HG03280 (cell line): Measurements from ENCODE around the gene DUSP6.

Source experiments
- ATAC-seq: cut with Tn5 transposase; IDR thresholded peaks from one replicate; pipeline ENCODE4 v1.9.1; 2021; ENCODE audit warnings: mild to moderate bottlenecking, moderate library complexity; ENCODE audit not compliant: unreplicated experiment

DUSP6 gene

DNA sequence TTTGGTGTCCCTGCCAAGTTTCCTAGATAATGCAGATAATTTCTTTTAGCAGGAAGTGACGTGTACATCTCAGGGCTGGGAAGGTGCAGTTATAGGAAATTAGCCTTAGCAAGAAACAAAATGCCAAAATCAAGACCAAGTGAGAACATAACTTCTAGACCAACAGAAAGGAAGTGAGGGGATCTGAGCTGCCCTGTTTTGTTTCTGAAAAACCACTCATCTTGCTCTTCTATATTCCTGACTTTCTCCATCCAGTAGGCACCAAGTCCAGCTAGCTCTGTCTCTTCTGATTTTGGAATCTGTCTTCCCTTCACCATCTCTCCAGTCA lies 23.9 kb upstream of the DUSP6 start:
- ATAC-seq, result no peak

- ATAC-seq, result no peak
Observed at GRCh38 chr12:89373763-89374572, 21.7 kb upstream of the DUSP6 start.

- no peak for ATAC-seq
Observed at GRCh38 chr12:89372584-89373370, 20.5 kb upstream of the DUSP6 start.

- ATAC-seq, result no peak
Observed at GRCh38 chr12:89370850-89371249, 18.5 kb upstream of the DUSP6 start.

GRCh38 chr12:89370421-89370831 lies 18.1 kb upstream of the DUSP6 start:
- no peak for ATAC-seq

GRCh38 chr12:89369166-89369565 lies 16.9 kb upstream of the DUSP6 start:
- no peak for ATAC-seq

DNA sequence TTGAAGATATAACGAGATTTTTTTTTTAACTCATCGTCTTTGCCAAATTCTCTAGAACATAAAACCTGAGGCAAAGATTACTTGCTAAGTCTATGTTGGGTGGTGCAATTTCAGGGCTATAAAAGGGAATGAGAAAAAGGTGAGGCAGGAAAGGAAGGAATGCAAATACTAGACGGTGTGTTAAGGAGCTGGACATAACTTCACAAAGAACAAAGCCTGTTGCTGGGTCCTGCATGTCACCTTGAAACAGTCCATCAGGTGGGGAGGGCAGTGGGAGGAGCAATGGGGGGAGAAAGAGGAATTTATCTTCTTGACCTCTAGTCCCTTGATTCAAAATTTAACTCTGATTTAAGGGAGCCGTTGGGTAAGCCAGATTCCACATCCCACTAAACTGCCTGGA lies 16.1 kb upstream of the DUSP6 start:
- no peak for ATAC-seq

DNA sequence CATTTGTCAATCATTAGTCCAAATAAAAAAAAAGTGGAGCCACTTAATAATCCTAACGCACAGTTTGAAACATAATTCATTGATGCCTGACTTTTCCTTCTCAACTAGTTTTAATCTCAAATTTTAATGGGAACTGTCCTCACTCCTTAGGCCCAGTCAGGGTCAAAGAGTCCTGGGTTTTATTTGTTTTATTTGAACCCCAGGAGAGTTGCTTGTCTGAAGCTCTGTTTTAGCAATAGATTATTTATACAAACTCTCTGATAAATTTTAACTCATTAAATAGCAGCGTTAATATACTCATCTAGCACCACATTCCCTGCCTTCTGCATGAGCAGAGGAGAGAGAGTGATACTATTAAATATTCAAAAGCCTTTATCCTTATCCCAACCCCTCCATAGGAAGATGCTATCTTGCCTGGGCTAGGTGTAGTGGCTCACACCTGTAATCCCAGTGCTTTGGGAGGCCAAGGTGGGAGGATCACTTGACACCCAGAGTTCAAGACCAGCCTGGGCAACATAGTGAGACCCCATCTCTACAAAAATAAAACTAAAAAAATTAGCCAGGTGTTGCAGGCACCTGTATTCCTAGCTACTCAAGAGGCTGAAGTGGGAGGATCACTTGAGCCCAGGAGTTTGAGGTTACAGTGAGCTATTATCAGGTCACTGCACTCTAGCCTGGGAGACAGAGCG lies 14.5 kb upstream of the DUSP6 start:
- ATAC-seq, result no peak

DNA sequence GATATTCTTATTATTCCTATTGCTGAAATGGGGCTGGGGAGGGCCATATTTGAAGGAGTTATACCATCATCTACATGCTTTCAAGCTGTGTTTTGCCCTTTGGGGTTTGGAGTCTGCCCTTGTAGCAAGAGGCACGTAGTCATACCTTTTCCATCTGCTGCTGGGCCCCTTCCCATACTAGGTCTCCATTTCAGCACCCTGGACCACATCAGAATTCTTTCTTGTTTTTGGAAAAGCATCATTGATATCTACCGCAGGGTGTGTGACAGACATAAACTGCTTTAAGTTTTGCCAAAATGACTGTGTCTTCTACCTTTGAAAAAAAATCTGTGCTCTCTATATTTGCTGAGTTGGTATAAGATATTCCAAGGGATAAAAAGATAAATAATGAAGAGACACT lies 12.3 kb upstream of the DUSP6 start:
- ATAC-seq, result no peak

- ATAC-seq, result no peak
Observed at GRCh38 chr12:89364058-89364457, 11.8 kb upstream of the DUSP6 start.

GRCh38 chr12:89363582-89363981 lies 11.3 kb upstream of the DUSP6 start:
- no peak for ATAC-seq

DNA sequence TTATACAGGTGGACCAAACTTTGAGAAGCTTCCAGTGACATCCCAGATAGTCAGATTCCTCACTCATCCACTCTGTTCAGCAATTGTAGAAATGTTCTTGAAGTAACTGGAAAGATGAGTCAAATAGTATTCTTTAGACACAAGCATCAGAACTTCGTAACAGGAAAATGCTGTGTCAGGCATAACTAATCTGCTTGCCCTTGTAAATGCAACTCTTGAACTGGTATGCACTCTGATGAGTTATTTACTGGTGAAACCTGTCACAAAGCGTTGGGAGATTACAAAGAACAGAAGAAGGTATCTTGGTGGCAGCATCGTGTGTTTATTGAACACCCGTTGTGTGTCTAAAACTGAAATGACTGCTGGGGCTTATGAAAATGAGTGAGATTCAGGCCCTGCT lies 10.8 kb upstream of the DUSP6 start:
- ATAC-seq, result no peak

GRCh38 chr12:89359615-89360014 lies 7.3 kb upstream of the DUSP6 start:
- no peak for ATAC-seq

GRCh38 chr12:89358805-89359204 lies 6.5 kb upstream of the DUSP6 start:
- no peak for ATAC-seq

DNA sequence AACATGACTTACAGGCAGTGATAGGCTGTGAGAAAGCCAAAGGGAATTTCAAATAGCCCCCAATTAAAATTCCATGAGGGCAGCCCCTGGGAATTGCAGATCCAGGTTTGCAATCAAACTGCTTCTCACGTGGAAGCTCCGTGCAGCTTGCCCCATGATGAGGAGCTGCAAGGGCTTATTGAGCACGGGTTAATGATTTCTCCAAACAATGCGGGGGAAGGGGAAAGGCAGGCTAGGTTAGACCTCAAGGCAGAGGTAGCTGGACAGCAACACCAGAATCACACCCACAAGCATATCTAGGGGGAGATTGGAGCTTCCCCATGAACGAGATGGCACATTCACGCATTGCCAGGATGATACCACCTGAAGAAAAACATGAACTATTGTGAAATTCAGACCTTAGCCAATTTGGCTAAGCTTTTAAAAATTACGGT lies 5.0 kb upstream of the DUSP6 start:
- no peak for ATAC-seq

DNA sequence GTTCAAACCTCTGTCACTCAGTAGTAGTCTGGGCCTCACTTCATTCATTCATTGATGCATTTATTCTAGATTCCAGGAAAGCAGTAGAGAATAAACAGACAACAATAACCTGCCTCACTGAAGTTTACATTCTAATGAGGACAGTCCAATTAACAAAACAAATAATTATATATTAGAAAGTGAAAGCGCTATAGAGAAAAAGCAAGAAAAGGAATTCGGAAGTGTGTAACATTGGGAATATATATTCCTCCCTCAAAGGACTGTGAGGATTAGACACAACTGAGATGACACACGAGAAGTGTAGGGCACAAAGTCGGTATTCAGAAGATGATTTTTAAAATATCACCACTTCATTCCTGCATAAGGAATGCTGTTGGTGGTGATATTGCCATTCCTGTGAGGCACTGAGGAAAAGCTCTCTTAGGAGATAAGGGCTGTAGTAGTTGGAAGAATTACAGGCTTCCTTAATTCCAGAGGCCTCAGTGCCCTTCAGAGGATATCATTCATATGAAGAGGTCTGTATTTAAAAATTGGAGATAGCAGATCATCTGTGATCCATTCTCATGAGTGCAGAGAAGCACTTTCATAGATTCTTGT lies 3.9 kb upstream of the DUSP6 start:
- ATAC-seq, result no peak

DNA sequence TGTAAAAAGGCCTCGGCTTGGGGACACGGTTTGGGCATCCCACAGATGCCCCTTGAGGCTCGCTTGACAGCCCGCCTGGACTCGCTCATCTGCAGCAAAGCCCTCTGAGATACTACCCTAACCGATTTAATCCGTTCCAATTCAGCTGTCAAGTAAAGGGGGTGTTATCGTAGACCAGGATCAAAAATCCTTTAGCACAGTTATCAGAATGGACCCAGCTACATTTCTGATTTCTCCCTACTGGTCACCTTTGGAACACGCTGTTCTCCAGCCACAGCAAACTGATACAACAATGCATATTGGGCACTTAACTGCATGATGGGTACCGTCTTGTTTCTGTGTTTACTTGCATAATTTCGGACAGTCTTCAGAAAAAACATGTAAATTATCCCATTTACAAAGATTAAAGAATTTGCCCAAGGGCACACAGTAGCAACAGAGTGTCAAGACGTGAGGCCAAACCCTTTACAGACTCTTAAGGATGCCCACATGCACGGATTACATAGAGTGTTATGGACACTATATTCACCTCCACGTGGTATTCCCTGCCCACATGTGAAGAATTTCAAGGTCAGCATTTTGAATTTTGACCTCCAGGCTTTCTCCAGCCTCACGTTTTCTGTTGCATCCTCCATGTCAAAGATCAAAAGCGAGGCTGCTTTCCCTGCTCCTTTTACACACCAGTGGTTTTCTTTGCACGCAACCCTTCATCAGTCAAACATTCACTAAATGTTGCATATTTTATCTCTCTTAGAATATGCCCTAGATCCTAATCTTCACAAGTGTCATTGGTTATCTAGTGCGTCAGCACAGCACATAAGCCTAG lies 3.2 kb upstream of the DUSP6 start:
- no peak for ATAC-seq

GRCh38 chr12:89354612-89355067 lies 2.3 kb upstream of the DUSP6 start:
- no peak for ATAC-seq

DNA sequence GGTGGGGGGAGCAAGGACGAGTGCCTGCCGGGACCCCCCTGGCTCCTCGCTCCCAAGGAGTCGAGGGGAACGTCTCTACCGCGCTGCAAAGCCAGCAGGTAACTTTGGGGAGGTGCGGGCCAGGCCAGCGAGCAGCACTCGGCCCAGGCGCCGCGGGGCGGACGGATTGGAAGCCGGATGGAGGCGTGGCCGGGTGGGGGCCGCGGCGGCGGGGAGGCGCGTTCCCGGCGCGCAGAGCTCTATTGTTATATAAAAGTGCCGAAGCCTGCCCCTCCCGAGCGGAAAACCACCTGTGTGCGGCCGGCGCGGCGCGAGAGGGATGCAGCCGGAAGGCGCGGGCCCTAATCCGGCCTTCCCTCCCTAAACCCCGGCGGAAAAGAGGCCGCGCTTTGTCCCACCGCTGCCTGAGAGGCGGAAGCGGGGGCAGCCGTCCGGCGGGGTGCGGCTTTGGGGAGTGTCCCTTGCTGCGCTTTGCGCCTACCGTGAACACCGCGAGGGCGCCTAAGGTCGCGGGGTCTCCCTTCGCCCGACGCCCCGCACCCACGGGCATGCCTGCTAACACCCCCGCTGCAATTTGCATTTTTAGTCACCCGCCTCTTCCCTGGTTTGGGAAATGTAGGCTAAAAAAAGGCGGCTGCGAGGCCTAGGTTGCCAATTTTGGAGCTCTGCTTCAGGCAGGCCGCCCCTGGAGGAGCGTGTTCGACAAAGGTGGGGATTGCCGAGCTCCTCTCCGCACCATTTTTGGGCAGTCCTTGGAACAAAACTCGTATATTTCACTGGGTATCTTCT lies 1.7 kb upstream of the DUSP6 start:
- ATAC-seq, result no peak
